K562 (cell line): ENCODE data around the gene ERCC2. TPM values are rescaled to one million over a fixed set of nuclear protein-coding genes. Genes with fewer than 3 reads are reported as not detected.
A peak's percentile ranks its signal among the peaks of the same experiment; 100 is the strongest.

Experiments
- CTBP1 ChIP-seq: fragments of 450-650 bp; IDR thresholded peaks from 2 replicates; pipeline ENCODE4 v1.6.1; 2016; ENCODE audit warnings: borderline replicate concordance
- E2F8 ChIP-seq: fragments of 450-650 bp; IDR thresholded peaks from 2 replicates; pipeline ENCODE4 v1.7.1; 2018; ENCODE audit warnings: mild to moderate bottlenecking, low read depth; ENCODE audit not compliant: partially characterized antibody
- GATAD2B ChIP-seq: fragments of 450-650 bp; IDR thresholded peaks from 2 replicates; pipeline ENCODE4 v1.6.1; 2017; ENCODE audit warnings: mild to moderate bottlenecking, borderline replicate concordance
- GTF2E2 ChIP-seq: fragments of 200-800 bp; sonication (Bioruptor generic); IDR thresholded peaks from 2 replicates; pipeline ENCODE4 v1.6.1; 2016; ENCODE audit warnings: missing genetic modification characterization, missing compliant biosample characterization
- KAT2B ChIP-seq: IDR thresholded peaks from one replicate; pipeline ENCODE4 v1.6.1; 2012; ENCODE audit warnings: low read depth, mild to moderate bottlenecking, control low read depth, inconsistent platforms, low read length, moderate library complexity
- KHSRP ChIP-seq: fragments of 450-650 bp; IDR thresholded peaks from 2 replicates; pipeline ENCODE4 v1.6.1; 2017
- MEF2D ChIP-seq: conservative IDR thresholded peaks from 2 replicates; pipeline ENCODE4 v1.6.1; 2016; ENCODE audit warnings: low read depth, missing genetic modification characterization, missing compliant biosample characterization
- MXI1 ChIP-seq: IDR thresholded peaks from 2 replicates; pipeline ENCODE4 v1.6.1; 2011; ENCODE audit warnings: low read depth, mild to moderate bottlenecking, improper control_type of control experiment, low read length
- NEUROD1 ChIP-seq: fragments of 150-350 bp; IDR thresholded peaks from 2 replicates; pipeline ENCODE4 v1.6.1; 2014; ENCODE audit warnings: borderline replicate concordance, low read length, low read depth; ENCODE audit not compliant: partially characterized antibody
- NR1H2 ChIP-seq: sonication (generic); formaldehyde crosslinking; IDR thresholded peaks from 2 replicates; pipeline ENCODE4 v1.4.0; 2020; ENCODE audit warnings: mild to moderate bottlenecking, missing genetic modification reagents
- NRF1 ChIP-seq, 2 experiments: fragments of 450-650 bp; IDR thresholded peaks in 1 of 2; conservative IDR thresholded peaks in 1 of 2; 2 replicates each; pipeline ENCODE4 v1.6.1; 2014; ENCODE audit warnings: mild to moderate bottlenecking in 2 of 2
- POLR2AphosphoS2 ChIP-seq: IDR thresholded peaks from 2 replicates; pipeline ENCODE4 v1.6.1; 2012; ENCODE audit warnings: low read length, improper control_type of control experiment
- RBM25 ChIP-seq: fragments of 200-400 bp; formaldehyde crosslinking; IDR thresholded peaks from 2 replicates; pipeline ENCODE4 v1.6.1; 2018; ENCODE audit warnings: low read length, low read depth, moderate library complexity; ENCODE audit not compliant: severe bottlenecking
- RERE ChIP-seq: sonication (generic); formaldehyde crosslinking; IDR thresholded peaks from 2 replicates; pipeline ENCODE4 v1.8.0; 2023; ENCODE audit warnings: missing genetic modification reagents, mild to moderate bottlenecking, borderline replicate concordance
- SETDB1 ChIP-seq: IDR thresholded peaks from one replicate; pipeline ENCODE4 v1.6.1; 2012; ENCODE audit warnings: low read length, control low read depth, inconsistent platforms
- polyA plus RNA-seq, 8 experiments: library from polyadenylated mRNA; depleted of rRNA in 4 of 8; stranded (reverse) in 5 of 8; unstranded in 3 of 8; fragments of >200 nt; fragmentation: Nextera tagmentation in 2 of 8; fragmentation: Illumina TruSeq in 1 of 8; extraction: Ambion mirVana in 2 of 8; extraction: Trizol in 1 of 8; gene quantifications; 2 replicates each; pipeline versions ENCODE4 v1.2.1 to v1.2.3, GENCODE V29; 2011 to 2014; ENCODE audit warnings: inconsistent platforms in 1 of 8, missing spikeins in 1 of 8
- total RNA-seq, 7 experiments: library from RNA; depleted of rRNA in 6 of 7; stranded (reverse); fragments of >200 nt in 6 of 7; fragmentation: Illumina TruSeq in 2 of 7; extraction: Trizol in 2 of 7; gene quantifications; 2 replicates each; pipeline versions ENCODE4 v1.2.1 to v1.2.3, GENCODE V29; 2011 to 2021; ENCODE audit warnings: low replicate concordance in 1 of 7

The ERCC2 gene
- total and polyA plus RNA-seq, 9 of the 15 experiments (the other 6 are each of a cell fraction or from before 2014, with no cell fraction given), result 2.2 to 55.9 (median 23.4) TPM

DNA sequence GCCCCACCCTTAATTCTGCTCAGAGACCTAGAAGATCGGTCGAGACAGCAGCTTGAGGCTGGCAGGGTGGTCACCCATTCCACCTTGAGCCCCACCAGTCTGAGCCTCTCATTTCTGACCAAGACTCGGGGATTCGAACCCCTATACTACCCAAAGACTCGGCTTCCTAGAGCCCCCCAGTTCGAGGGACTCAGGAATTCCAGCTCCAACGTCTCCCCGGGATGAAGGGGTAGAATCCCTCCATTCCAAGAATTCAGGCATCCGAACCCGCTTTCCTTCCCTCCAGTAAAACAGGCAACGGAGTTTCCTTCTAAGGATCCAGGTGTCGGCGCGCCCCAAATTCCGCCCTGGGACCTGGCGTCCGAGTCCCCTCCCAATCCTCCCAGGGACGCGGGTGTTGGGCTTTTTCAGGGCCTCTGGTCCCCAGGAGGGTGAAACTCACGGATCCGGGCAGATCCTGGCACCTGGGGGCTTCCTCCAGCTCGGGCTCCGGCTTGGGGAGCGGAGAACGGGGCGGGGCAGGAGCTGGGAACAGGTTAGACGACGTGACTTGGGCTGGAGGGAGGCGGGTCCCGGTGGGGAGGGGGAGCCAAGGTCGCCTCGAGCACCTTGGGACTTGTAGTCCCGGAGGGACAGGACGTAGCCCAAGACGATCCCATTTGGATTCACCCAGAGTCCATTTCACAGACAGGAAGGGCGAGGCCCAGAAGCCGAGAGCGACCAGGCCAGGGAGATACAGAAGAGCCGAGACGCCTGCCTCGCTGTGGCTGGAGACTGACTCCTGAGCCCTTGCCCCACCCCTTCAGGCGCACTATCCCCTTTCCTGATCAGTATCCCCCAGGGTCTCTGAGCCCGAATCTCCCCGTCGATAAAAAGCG, 34.4 kb upstream of the ERCC2 start, which contains the start of gene PPP1R13L (continued):
- TF ChIP-seq NEUROD1 (peak; percentile 15), POLR2AphosphoS2 (no peak), GATAD2B (no peak), RERE (CRISPR knock-in tag) (0 out of 2 replicates have a peak, but pooled peaks have one; percentile 18), E2F8 (peak; percentile 36), MXI1 (no peak), SETDB1 (no peak), RBM25 (peak; percentile 97), MEF2D (tag) (0 out of 2 replicates have a peak, but pooled peaks have one; percentile 14), NRF1 (conservative IDR thresholded peaks at IDR 0.05 in 1 of 2, IDR thresholded peaks at IDR 0.05 in 1 of 2) (peak in 1 of 2 experiments; percentile 27; a peak in 1 of 4 replicates), CTBP1 (0 out of 2 replicates have a peak, but pooled peaks have one; percentile 20), GTF2E2 (tag) (no peak), KAT2B (no peak), NR1H2 (0 out of 2 replicates have a peak, but pooled peaks have one; percentile 66), KHSRP (no peak)
